IPS-18a (cell line): Measurements from ENCODE around the gene VWA3B.

ENCODE experiments used
- H3K27ac ChIP-seq: one replicate; pipeline ENCODE4 v1.5.1; 2013; ENCODE audit warnings: low read length
- H3K27me3 ChIP-seq: one replicate; pipeline ENCODE4 v1.6.1; 2013; ENCODE audit warnings: mild to moderate bottlenecking, low read length; ENCODE audit not compliant: control insufficient read depth, insufficient read depth
- H3K36me3 ChIP-seq: one replicate; pipeline ENCODE4 v1.6.1; 2013; ENCODE audit warnings: low read depth, low read length; ENCODE audit not compliant: control insufficient read depth
- H3K4me1 ChIP-seq: one replicate; pipeline ENCODE4 v1.6.1; 2013; ENCODE audit warnings: low read depth, low read length; ENCODE audit not compliant: control insufficient read depth
- H3K4me3 ChIP-seq: one replicate; pipeline ENCODE4 v1.5.1; 2013; ENCODE audit warnings: low read length
- H3K9ac ChIP-seq: one replicate; pipeline ENCODE4 v1.6.1; 2013; ENCODE audit warnings: mild to moderate bottlenecking, low read length, moderate library complexity
- H3K9me3 ChIP-seq: one replicate; pipeline ENCODE4 v1.6.1; 2013; ENCODE audit warnings: low read depth, low read length; ENCODE audit not compliant: control insufficient read depth

VWA3B gene

GRCh38 chr2:98234776-98235175 lies 147.8 kb downstream of the VWA3B start:
- Histone ChIP-seq H3K27ac (no peak overlapping the region), H3K4me1 (no peaks in the 10 kb centered on the region), H3K4me3 (no peak overlapping the region), H3K36me3 (no peaks in the 10 kb centered on the region), H3K9ac (no peak overlapping the region), H3K27me3 (no peaks in the 10 kb centered on the region), H3K9me3 (no peaks in the 10 kb centered on the region)

GRCh38 chr2:98236935-98237334 lies 150.0 kb downstream of the VWA3B start:
- Histone ChIP-seq H3K9me3 (no peaks in the 10 kb centered on the region), H3K4me1 (no peaks in the 10 kb centered on the region), H3K9ac (no peak overlapping the region), H3K36me3 (no peaks in the 10 kb centered on the region), H3K4me3 (no peak overlapping the region), H3K27me3 (no peaks in the 10 kb centered on the region), H3K27ac (no peak overlapping the region)

GRCh38 chr2:98240786-98241398 lies 153.9 kb downstream of the VWA3B start:
- H3K27ac ChIP-seq: no peak overlapping the region
- no peaks in the 10 kb centered on the region for H3K9me3 ChIP-seq
- no peak overlapping the region for H3K9ac ChIP-seq
- no peak overlapping the region for H3K4me3 ChIP-seq
- no peaks in the 10 kb centered on the region for H3K4me1 ChIP-seq
- H3K36me3 ChIP-seq: no peaks in the 10 kb centered on the region
- no peaks in the 10 kb centered on the region for H3K27me3 ChIP-seq

- H3K27ac ChIP-seq: no peak overlapping the region
- no peak overlapping the region for H3K4me3 ChIP-seq
- H3K36me3 ChIP-seq: no peaks in the 10 kb centered on the region
- no peaks in the 10 kb centered on the region for H3K4me1 ChIP-seq
- H3K9me3 ChIP-seq: no peaks in the 10 kb centered on the region
- H3K9ac ChIP-seq: no peak overlapping the region
- no peaks in the 10 kb centered on the region for H3K27me3 ChIP-seq
These were observed 154.6 kb downstream of the VWA3B start for GRCh38 chr2:98241592-98241991.

GRCh38 chr2:98242003-98242402 lies 155.0 kb downstream of the VWA3B start:
- no peak overlapping the region for H3K27ac ChIP-seq
- H3K36me3 ChIP-seq: no peaks in the 10 kb centered on the region
- H3K9me3 ChIP-seq: no peaks in the 10 kb centered on the region
- H3K9ac ChIP-seq: no peak overlapping the region
- no peaks in the 10 kb centered on the region for H3K27me3 ChIP-seq
- H3K4me3 ChIP-seq: no peak overlapping the region
- H3K4me1 ChIP-seq: no peaks in the 10 kb centered on the region

GRCh38 chr2:98245491-98245890 lies 158.5 kb downstream of the VWA3B start:
- Histone ChIP-seq H3K4me1 (no peaks in the 10 kb centered on the region), H3K4me3 (no peak overlapping the region), H3K36me3 (no peaks in the 10 kb centered on the region), H3K9ac (no peak overlapping the region), H3K9me3 (no peaks in the 10 kb centered on the region), H3K27ac (no peak overlapping the region), H3K27me3 (no peaks in the 10 kb centered on the region)

- Histone ChIP-seq H3K36me3 (no peaks in the 10 kb centered on the region), H3K9ac (no peak overlapping the region), H3K27me3 (no peaks in the 10 kb centered on the region), H3K4me3 (no peak overlapping the region), H3K4me1 (no peaks in the 10 kb centered on the region), H3K9me3 (no peaks in the 10 kb centered on the region), H3K27ac (no peak overlapping the region)
These were observed 160.4 kb downstream of the VWA3B start for GRCh38 chr2:98247383-98247782.

GRCh38 chr2:98252038-98252773 lies 165.2 kb downstream of the VWA3B start:
- Histone ChIP-seq H3K36me3 (no peaks in the 10 kb centered on the region), H3K4me1 (no peaks in the 10 kb centered on the region), H3K27me3 (no peaks in the 10 kb centered on the region), H3K9me3 (no peaks in the 10 kb centered on the region), H3K4me3 (no peak overlapping the region), H3K9ac (no peak overlapping the region), H3K27ac (no peak overlapping the region)

- no peaks in the 10 kb centered on the region for H3K4me1 ChIP-seq
- H3K9me3 ChIP-seq: no peaks in the 10 kb centered on the region
- H3K27me3 ChIP-seq: no peaks in the 10 kb centered on the region
- no peak overlapping the region for H3K4me3 ChIP-seq
- H3K27ac ChIP-seq: no peak overlapping the region
- H3K9ac ChIP-seq: no peak overlapping the region
- no peaks in the 10 kb centered on the region for H3K36me3 ChIP-seq
These were observed 166.6 kb downstream of the VWA3B start for GRCh38 chr2:98253461-98254070.

- Histone ChIP-seq H3K9me3 (no peaks in the 10 kb centered on the region), H3K36me3 (no peaks in the 10 kb centered on the region), H3K27me3 (no peaks in the 10 kb centered on the region), H3K4me3 (no peak overlapping the region), H3K9ac (no peak overlapping the region), H3K4me1 (no peaks in the 10 kb centered on the region), H3K27ac (no peak overlapping the region)
These were observed 167.6 kb downstream of the VWA3B start for GRCh38 chr2:98254504-98255059.

- Histone ChIP-seq H3K36me3 (no peaks in the 10 kb centered on the region), H3K9ac (no peak overlapping the region), H3K9me3 (peaks cover 13% of the 10 kb centered on the region), H3K4me3 (no peak overlapping the region), H3K27me3 (no peaks in the 10 kb centered on the region), H3K27ac (no peak overlapping the region), H3K4me1 (no peaks in the 10 kb centered on the region)
These were observed 171.9 kb downstream of the VWA3B start for GRCh38 chr2:98258906-98259305.
